GM18868 (cell line): ENCODE measurements around the gene SORCS2.
"Not testable (repeated sequence)": the region's sequence is repeated elsewhere in the genome, so short reads cannot be mapped to it uniquely, and the experiment has no call there.

Experiments used
- ATAC-seq: cut with Tn5 transposase; IDR thresholded peaks from one replicate; pipeline ENCODE4 v1.9.1; 2021; ENCODE audit warnings: mild to moderate bottlenecking, moderate library complexity; ENCODE audit not compliant: unreplicated experiment

SORCS2 gene

GRCh38 chr4:7159923-7160322 lies 32.4 kb upstream of the SORCS2 start:
- no peak for ATAC-seq

GRCh38 chr4:7160439-7160838 lies 31.9 kb upstream of the SORCS2 start:
- no peak for ATAC-seq

DNA sequence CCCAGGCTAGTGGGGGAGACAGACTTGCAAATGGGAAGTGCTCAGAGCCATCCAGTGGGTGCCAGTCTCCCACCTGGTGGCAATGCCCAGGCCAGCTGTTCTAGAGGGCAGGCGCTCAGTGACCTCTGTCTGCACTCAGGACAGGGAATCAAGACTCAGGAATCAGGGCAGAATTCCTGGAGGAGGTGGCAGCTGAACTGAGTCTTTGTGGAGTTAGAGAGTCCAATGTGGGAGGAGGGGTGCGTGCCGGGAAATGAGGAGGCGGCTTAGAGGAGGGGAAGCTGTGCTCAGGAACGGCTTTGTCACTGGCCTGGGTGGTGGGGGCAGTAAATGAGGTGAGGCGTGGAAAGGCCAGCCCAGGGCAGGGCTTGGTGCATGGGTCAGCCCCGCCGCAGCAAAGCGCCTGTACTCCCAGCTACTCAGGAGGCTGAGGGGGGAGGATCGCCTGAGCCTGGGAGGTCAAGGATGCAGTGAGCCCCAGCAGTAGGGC lies 31.3 kb upstream of the SORCS2 start:
- ATAC-seq = no peak

- ATAC-seq = no peak
Observed at GRCh38 chr4:7161721-7162214, 30.6 kb upstream of the SORCS2 start.

GRCh38 chr4:7165056-7165873 lies 27.1 kb upstream of the SORCS2 start:
- not testable (repeated sequence) for ATAC-seq

- no peak for ATAC-seq
Observed at GRCh38 chr4:7165874-7166201, 26.5 kb upstream of the SORCS2 start.

DNA sequence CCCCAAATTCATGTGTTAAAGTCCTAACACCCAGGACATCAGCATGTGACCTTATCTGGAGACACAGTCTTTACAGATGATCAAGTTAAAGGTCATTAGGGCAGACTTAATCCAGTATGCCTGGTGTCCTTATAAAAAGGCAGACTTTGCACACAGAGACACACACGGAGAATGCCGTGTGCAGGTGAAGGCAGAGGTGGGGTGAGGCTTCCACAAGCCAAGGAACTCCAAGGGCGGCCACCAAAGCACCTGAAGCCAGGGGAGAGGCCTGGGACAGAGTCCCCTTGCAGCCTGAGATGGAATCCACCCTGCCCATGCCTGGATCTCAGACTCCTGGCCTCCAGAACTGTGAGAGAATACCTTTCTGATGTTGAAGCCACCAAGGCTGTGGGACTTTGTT lies 26.1 kb upstream of the SORCS2 start:
- no peak for ATAC-seq

GRCh38 chr4:7166981-7167700 lies 25.2 kb upstream of the SORCS2 start:
- no peak for ATAC-seq

- no peak for ATAC-seq
Observed at GRCh38 chr4:7167706-7168105, 24.6 kb upstream of the SORCS2 start.

GRCh38 chr4:7168106-7168505 lies 24.2 kb upstream of the SORCS2 start:
- ATAC-seq = no peak

GRCh38 chr4:7169134-7169533 lies 23.2 kb upstream of the SORCS2 start:
- ATAC-seq = no peak

- ATAC-seq = no peak
Observed at GRCh38 chr4:7170012-7170411, 22.3 kb upstream of the SORCS2 start.

GRCh38 chr4:7171191-7171900 lies 21.0 kb upstream of the SORCS2 start:
- ATAC-seq = no peak

- ATAC-seq = no peak
Observed at GRCh38 chr4:7172508-7172907, 19.8 kb upstream of the SORCS2 start.

GRCh38 chr4:7172946-7173345 lies 19.4 kb upstream of the SORCS2 start:
- ATAC-seq = no peak

- ATAC-seq = no peak
Observed at GRCh38 chr4:7173841-7174449, 18.4 kb upstream of the SORCS2 start.

DNA sequence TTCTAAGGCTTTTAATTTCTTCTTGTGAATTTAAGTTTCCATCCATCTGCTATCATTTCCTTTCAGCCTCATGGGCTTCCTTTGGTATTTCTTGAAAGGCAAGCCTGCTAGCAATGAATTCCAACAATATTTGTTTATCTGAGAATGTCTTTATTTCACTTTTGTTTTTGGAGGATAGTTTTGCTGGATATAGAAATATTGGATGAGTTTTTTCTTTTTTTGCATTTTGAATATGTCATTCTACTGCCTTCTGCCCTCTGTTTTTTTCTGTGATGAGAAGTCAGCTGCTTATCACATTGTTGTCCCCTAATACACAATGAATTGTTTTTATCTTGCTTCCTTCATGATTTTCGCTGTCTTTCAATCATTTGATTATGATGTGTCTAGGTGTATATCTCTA lies 13.2 kb upstream of the SORCS2 start:
- no peak for ATAC-seq

DNA sequence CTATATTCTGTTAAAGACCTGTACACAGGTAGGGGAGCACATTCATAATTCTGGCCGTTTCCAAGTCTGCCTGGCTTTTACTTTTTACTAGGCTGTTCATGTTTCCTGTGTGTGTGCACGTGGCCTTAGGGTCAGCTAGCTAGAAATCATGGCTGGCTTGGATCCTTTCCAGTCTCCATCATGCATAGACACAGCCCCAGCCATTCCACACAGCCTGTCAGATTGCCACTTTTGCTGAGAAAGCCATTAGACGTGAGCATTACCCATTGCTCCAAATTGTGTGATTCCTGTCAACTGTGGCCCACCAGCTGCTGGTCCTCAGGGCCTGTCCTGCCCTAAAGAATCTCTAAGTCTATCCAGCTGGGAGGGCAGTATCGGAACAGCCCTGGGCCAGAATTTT lies 11.4 kb upstream of the SORCS2 start:
- no peak for ATAC-seq

GRCh38 chr4:7182616-7183015 lies 9.7 kb upstream of the SORCS2 start:
- ATAC-seq = no peak

DNA sequence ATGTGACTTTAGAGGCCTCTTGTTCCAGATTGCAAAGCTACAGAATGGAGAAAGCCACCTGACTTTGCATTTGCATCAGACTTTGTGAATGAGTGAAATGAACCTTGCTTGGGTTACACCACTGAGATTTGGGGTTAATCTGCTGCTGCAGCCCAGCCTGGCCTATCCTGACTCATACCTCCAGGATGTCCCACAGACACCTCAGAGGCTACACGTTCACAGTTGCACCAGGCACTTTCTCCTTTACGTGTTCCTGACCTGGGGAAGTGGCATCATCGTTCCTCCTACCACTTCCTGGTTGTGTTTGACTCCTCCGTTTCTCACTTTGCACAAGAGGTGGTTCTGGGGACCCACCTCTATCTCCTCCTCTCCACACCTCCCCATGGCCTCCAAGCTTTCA lies 9.2 kb upstream of the SORCS2 start:
- no peak for ATAC-seq

- ATAC-seq = no peak
Observed at GRCh38 chr4:7183780-7184460, 8.4 kb upstream of the SORCS2 start.
